Vagina (tissue), 2 donors: ENCODE results near the gene OR52I2.

Experiments used
- POLR2A ChIP-seq, 2 donors: fragments of 450-650 bp; IDR thresholded peaks; one replicate each; pipeline ENCODE4 v1.6.1; 2017; ENCODE audit warnings: antibody characterized with exemption in 2 of 2, mild to moderate bottlenecking in 2 of 2, moderate library complexity in 2 of 2
- TF ChIP-seq, protein P1 (sequence below), 3 experiments: fragments of 450-650 bp in 2 of 3; fragments of 200-600 bp in 1 of 3; sonication (generic) in 1 of 3; IDR thresholded peaks; one replicate each; pipeline ENCODE4 v1.5.1; 2017 to 2019; ENCODE audit warnings: antibody characterized with exemption in 3 of 3, mild to moderate bottlenecking in 2 of 3, moderate library complexity in 2 of 3

DNA sequence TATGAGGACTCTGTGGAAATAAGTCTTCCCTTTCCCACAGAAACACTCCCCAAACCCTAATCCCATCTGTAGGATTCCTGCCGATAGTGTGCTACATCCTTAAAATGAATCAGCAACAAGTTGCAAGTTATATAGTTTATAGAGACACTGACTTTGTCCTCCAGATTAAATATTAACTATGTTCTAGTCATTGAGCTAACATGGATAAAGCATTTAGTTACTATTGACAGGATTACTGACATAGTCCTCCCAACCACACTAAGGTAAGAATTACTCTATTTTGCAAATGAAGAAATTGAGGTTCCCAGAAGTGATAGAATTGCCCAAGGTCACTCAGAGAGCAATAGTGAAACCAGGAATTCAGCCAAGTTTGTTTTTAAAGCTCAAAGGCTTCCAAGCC, 34.7 kb upstream of the OR52I2 start:
- TF ChIP-seq, protein P1, sequence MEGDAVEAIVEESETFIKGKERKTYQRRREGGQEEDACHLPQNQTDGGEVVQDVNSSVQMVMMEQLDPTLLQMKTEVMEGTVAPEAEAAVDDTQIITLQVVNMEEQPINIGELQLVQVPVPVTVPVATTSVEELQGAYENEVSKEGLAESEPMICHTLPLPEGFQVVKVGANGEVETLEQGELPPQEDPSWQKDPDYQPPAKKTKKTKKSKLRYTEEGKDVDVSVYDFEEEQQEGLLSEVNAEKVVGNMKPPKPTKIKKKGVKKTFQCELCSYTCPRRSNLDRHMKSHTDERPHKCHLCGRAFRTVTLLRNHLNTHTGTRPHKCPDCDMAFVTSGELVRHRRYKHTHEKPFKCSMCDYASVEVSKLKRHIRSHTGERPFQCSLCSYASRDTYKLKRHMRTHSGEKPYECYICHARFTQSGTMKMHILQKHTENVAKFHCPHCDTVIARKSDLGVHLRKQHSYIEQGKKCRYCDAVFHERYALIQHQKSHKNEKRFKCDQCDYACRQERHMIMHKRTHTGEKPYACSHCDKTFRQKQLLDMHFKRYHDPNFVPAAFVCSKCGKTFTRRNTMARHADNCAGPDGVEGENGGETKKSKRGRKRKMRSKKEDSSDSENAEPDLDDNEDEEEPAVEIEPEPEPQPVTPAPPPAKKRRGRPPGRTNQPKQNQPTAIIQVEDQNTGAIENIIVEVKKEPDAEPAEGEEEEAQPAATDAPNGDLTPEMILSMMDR (IDR thresholded peaks at IDR 0.05) = no peak
- TF ChIP-seq POLR2A (IDR thresholded peaks at IDR 0.05) = no peak
